K562 (cell line): ENCODE measurements around the gene PGF. TPM values are rescaled to one million over a fixed set of nuclear protein-coding genes. Genes with fewer than 3 reads are reported as not detected.
A peak's percentile ranks its signal among the peaks of the same experiment; 100 is the strongest.

ENCODE experiments used
- ATAC-seq: fragments of 200-7000 bp; cut with Tn5 transposase; 3 replicates; pipeline ENCODE4 v1.9.1; 2020; ENCODE audit warnings: moderate library complexity
- BruUV-seq: library from RNA; stranded (reverse); fragments of 400-500 nt; replicated peaks from 2 replicates; lab custom pipeline; 2021; lab: Mats Ljungman, UMichigan
- CTCF ChIA-PET: fragments of 300-600 bp; formaldehyde crosslinking; extraction: SDS; loops from one replicate; lab custom pipeline; 2021; ENCODE audit warnings: low intra/inter-chr PET ratio; lab: Yijun Ruan, JAX
- POLR2A ChIA-PET: fragments of 300-600, 350-650 bp; sonication (Branson Sonifier 250); formaldehyde crosslinking; extraction: SDS; loops from one replicate; lab custom pipeline; 2021; ENCODE audit warnings: antibody characterized with exemption, inconsistent platforms; lab: Yijun Ruan, JAX
- DNase-seq, 4 experiments: peaks; one replicate each; pipeline versions ENCODE4 v3.0.0 to v3.0.0-alpha.2; 2011 to 2018; ENCODE audit warnings: low spot score in 3 of 4, mixed read lengths in 3 of 4; ENCODE audit errors: extremely low read depth in 1 of 4
- FAIRE-seq: peaks from 2 replicates; lab custom pipeline; 2011; peaks lifted over from hg19 to GRCh38; lab: Jason Lieb, UNC
- H2AFZ ChIP-seq: 2 replicates; pipeline ENCODE4 v1.6.0; 2011; ENCODE audit warnings: low read depth, low read length, control low read depth, inconsistent platforms
- H3K27ac ChIP-seq: fragments of 200-600 bp; 3 replicates; pipeline ENCODE4 v1.8.0; 2011; ENCODE audit warnings: low read depth, mild to moderate bottlenecking, control low read depth, inconsistent platforms, low read length, moderate library complexity, mixed read lengths; ENCODE audit errors: extremely low read depth
- H3K27me3 ChIP-seq, 2 experiments: fragments of 300-600 bp in 1 of 2; 2 replicates in 1 of 2; 3 replicates in 1 of 2; pipeline versions ENCODE4 v1.6.0 to v1.8.0; 2011; ENCODE audit warnings: inconsistent platforms in 2 of 2, low read length in 2 of 2, mild to moderate bottlenecking in 1 of 2, mixed read lengths in 1 of 2, moderate library complexity in 1 of 2; ENCODE audit not compliant: control insufficient read depth in 2 of 2, insufficient read depth in 2 of 2
- H3K36me3 ChIP-seq: fragments of 300-600 bp; 3 replicates; pipeline ENCODE4 v1.8.0; 2011; ENCODE audit warnings: mild to moderate bottlenecking, low read length, inconsistent platforms; ENCODE audit not compliant: control insufficient read depth, insufficient read depth
- H3K4me1 ChIP-seq, 2 experiments: fragments of 200-600 bp in 1 of 2; replicated peaks in 1 of 2; 2 replicates in 1 of 2; 3 replicates in 1 of 2; pipeline versions ENCODE4 v1.5.1 to v1.8.0; 2011; ENCODE audit warnings: inconsistent platforms in 2 of 2, low read length in 2 of 2, mild to moderate bottlenecking in 1 of 2, mixed read lengths in 1 of 2, moderate library complexity in 1 of 2; ENCODE audit not compliant: control insufficient read depth in 2 of 2, insufficient read depth in 2 of 2
- H3K4me2 ChIP-seq: 2 replicates; pipeline ENCODE4 v1.6.1; 2011; ENCODE audit warnings: low read length, control low read depth, inconsistent platforms, mixed read lengths; ENCODE audit not compliant: insufficient read depth
- H3K4me3 ChIP-seq: fragments of 200-600 bp; sonication (generic), shearing (Covaris generic); 2 replicates; pipeline ENCODE4 v1.5.1; 2016; ENCODE audit warnings: control low read depth, inconsistent platforms
- H3K79me2 ChIP-seq: fragments of 200-600 bp; 3 replicates; pipeline ENCODE4 v1.8.0; 2011; ENCODE audit warnings: low read length, inconsistent platforms; ENCODE audit not compliant: control insufficient read depth, insufficient read depth
- H3K9ac ChIP-seq, 2 experiments: 2 replicates each; pipeline versions ENCODE4 v1.6.0 to v1.6.1; 2011; ENCODE audit warnings: low read depth in 2 of 2, low read length in 2 of 2, control low read depth in 1 of 2, inconsistent platforms in 1 of 2, mild to moderate bottlenecking in 1 of 2, mixed read lengths in 1 of 2; ENCODE audit not compliant: insufficient read depth in 1 of 2
- H3K9me1 ChIP-seq: one replicate; pipeline ENCODE4 v1.6.0; 2011; ENCODE audit warnings: inconsistent platforms, mild to moderate bottlenecking, low read length, moderate library complexity; ENCODE audit not compliant: control insufficient read depth, insufficient read depth
- H3K9me3 ChIP-seq: replicated peaks from 2 replicates; pipeline ENCODE4 v1.5.1; 2011; ENCODE audit warnings: low read depth, low read length, inconsistent platforms; ENCODE audit not compliant: control insufficient read depth, insufficient read depth
- H4K20me1 ChIP-seq: replicated peaks from 2 replicates; pipeline ENCODE4 v1.6.1; 2011; ENCODE audit warnings: low read length, inconsistent platforms, mixed read lengths; ENCODE audit not compliant: control insufficient read depth, insufficient read depth
- EGR1 ChIP-seq: fragments of 450-650 bp; conservative IDR thresholded peaks from 2 replicates; pipeline ENCODE4 v1.6.1; 2017; ENCODE audit warnings: mild to moderate bottlenecking
- KLF10 ChIP-seq: fragments of 250-450 bp; sonication (Bioruptor Pico); IDR thresholded peaks from 2 replicates; pipeline ENCODE4 v1.6.1; 2021; ENCODE audit warnings: matching md5 sums
- PHF8 ChIP-seq: fragments of 200-600 bp; sonication (generic); IDR thresholded peaks from 2 replicates; pipeline ENCODE4 v1.6.1; 2012; ENCODE audit warnings: mixed run types, mild to moderate bottlenecking, inconsistent platforms, low read length, moderate library complexity, borderline replicate concordance
- ZNF121 ChIP-seq: sonication (generic); formaldehyde crosslinking; conservative IDR thresholded peaks from 2 replicates; pipeline ENCODE4 v1.8.0; 2022; ENCODE audit warnings: missing genetic modification reagents
- ZNF143 ChIP-seq: sonication (generic); formaldehyde crosslinking; IDR thresholded peaks from 2 replicates; pipeline ENCODE4 v1.9.0; 2022; ENCODE audit warnings: mild to moderate bottlenecking, missing genetic modification reagents
- WGBS: fragments of 100-300 bp; shearing (Covaris generic); methylation state at CpG from one replicate; pipeline ENCODE4 v1.1.6; 2016; ENCODE audit warnings: low coverage, mixed read lengths; ENCODE audit not compliant: insufficient coverage; ENCODE audit errors: missing lambda C conversion rate; 5-methylcytosine and 5-hydroxymethylcytosine counted together
- in situ Hi-C: fragments of 300-500 bp; cut with MboI; formaldehyde crosslinking; loops from 4 replicates; pipeline ENCODE4 v1.15.0; 2018; ENCODE audit warnings: inconsistent platforms, mixed read lengths
- intact Hi-C: fragments of 100-400 bp; cut with micrococcal nuclease; formaldehyde crosslinking; loops from 2 replicates; pipeline ENCODE4 v1.14.2; 2022
- polyA plus RNA-seq, 8 experiments: library from polyadenylated mRNA; depleted of rRNA in 4 of 8; stranded (reverse) in 5 of 8; unstranded in 3 of 8; fragments of >200 nt; fragmentation: Nextera tagmentation in 2 of 8; fragmentation: Illumina TruSeq in 1 of 8; extraction: Ambion mirVana in 2 of 8; extraction: Trizol in 1 of 8; gene quantifications; 2 replicates each; pipeline versions ENCODE4 v1.2.1 to v1.2.3, GENCODE V29; 2011 to 2014; ENCODE audit warnings: inconsistent platforms in 1 of 8, missing spikeins in 1 of 8
- total RNA-seq, 7 experiments: library from RNA; depleted of rRNA in 6 of 7; stranded (reverse); fragments of >200 nt in 6 of 7; fragmentation: Illumina TruSeq in 2 of 7; extraction: Trizol in 2 of 7; gene quantifications; 2 replicates each; pipeline versions ENCODE4 v1.2.1 to v1.2.3, GENCODE V29; 2011 to 2021; ENCODE audit warnings: low replicate concordance in 1 of 7

The PGF gene
- total and polyA plus RNA-seq, 9 of the 15 experiments (the other 6 are each of a cell fraction or from before 2014, with no cell fraction given), result 0.04 to 0.44 (median 0.18) TPM

GRCh38 chr14:74961238-74961911, 6.0 kb upstream of the PGF start:
- Histone ChIP-seq H4K20me1 (no peaks in the 10 kb centered on the region), H3K9me1 (no peaks in the 10 kb centered on the region), H3K9me3 (no peaks in the 10 kb centered on the region), H3K9ac (no peak overlapping the region), H3K4me2 (no peak overlapping the region), H2AFZ (no peak overlapping the region), H3K27me3 (no peaks in the 10 kb centered on the region), H3K4me3 (no peak overlapping the region), H3K36me3 (no peaks in the 10 kb centered on the region), H3K4me1 (peaks cover 4 to 13% of the 10 kb centered on the region in 2 experiments; a peak in 3 of 5 replicates), H3K79me2 (no peaks in the 10 kb centered on the region), H3K27ac (no peak overlapping the region)
- intact Hi-C loops, result no loop called here
- DNase-seq (no peak), FAIRE-seq (no peak), ATAC-seq (no peak)
- CTCF ChIA-PET, result no interaction called here
- peak; percentile 62 for TF ChIP-seq ZNF121 (CRISPR knock-in tag)
- no peak for TF ChIP-seq PHF8
- WGBS, result 37% methylated on average over 3 of the region's 5 CpGs
- in situ Hi-C loops, result no loop called here
- no TSS peak for BruUV-seq
- POLR2A ChIA-PET, result interaction anchor here (0.6 kb wide), 1 partner anchor 18 kb away, joined by 3 read pairs; no protein-coding TSS in a partner anchor

GRCh38 chr14:74960736-74961135, 5.3 kb upstream of the PGF start:
- Histone ChIP-seq H2AFZ (no peak overlapping the region), H3K27ac (no peak overlapping the region), H3K4me3 (no peak overlapping the region), H3K27me3 (no peaks in the 10 kb centered on the region), H3K4me2 (no peak overlapping the region), H3K9me3 (no peaks in the 10 kb centered on the region), H3K79me2 (no peaks in the 10 kb centered on the region), H4K20me1 (no peaks in the 10 kb centered on the region), H3K36me3 (no peaks in the 10 kb centered on the region), H3K4me1 (peaks cover under 1 to 19% of the 10 kb centered on the region in 2 experiments; a peak in 3 of 5 replicates), H3K9me1 (no peaks in the 10 kb centered on the region), H3K9ac (no peak overlapping the region)
- WGBS, result 33% methylated on average over 3 of the region's 4 CpGs
- no peak for DNase-seq
- in situ Hi-C loops (no loop called here), intact Hi-C loops (no loop called here)
- no TSS peak for BruUV-seq
- POLR2A ChIA-PET, result no interaction called here
- TF ChIP-seq EGR1 (no peak), ZNF143 (CRISPR knock-in tag) (no peak), KLF10 (CRISPR knock-in tag) (no peak)
- no peak for FAIRE-seq
- ATAC-seq, result no peak
- CTCF ChIA-PET, result no interaction called here
